Common myeloid progenitor, CD34-positive (primary cell): Measurements from ENCODE around the gene KRT80.

Experiments
- CTCF ChIA-PET: fragments of 350-600 bp; sonication (Branson Sonifier 250); formaldehyde crosslinking; loops from one replicate; lab custom pipeline; 2021; ENCODE audit warnings: antibody characterized with exemption; lab: Charles Lee
- POLR2A ChIA-PET: fragments of 350-600 bp; sonication (Branson Sonifier 250); formaldehyde crosslinking; loops from one replicate; lab custom pipeline; 2021; ENCODE audit warnings: antibody characterized with exemption; lab: Charles Lee
- DNase-seq, 3 donors: peaks; one replicate each; pipeline versions ENCODE4 v3.0.0 to v3.0.0-alpha.2; 2013
- H3K27ac ChIP-seq, 2 experiments: 1 replicate in 1 of 2; 2 replicates in 1 of 2; pipeline ENCODE4 v1.7.0; 2013; ENCODE audit warnings: inconsistent platforms in 2 of 2, low read length in 2 of 2, mild to moderate bottlenecking in 2 of 2, low read depth in 1 of 2, moderate library complexity in 1 of 2; ENCODE audit not compliant: severe bottlenecking in 2 of 2, insufficient read depth in 1 of 2, poor library complexity in 1 of 2
- H3K27me3 ChIP-seq, 5 experiments: replicated peaks in 2 of 5; 1 replicate in 3 of 5; 2 replicates in 2 of 5; pipeline versions ENCODE4 v1.6.1 to v1.7.0; 2013; ENCODE audit warnings: low read length in 4 of 5, mild to moderate bottlenecking in 2 of 5, moderate library complexity in 2 of 5, inconsistent platforms in 1 of 5; ENCODE audit not compliant: insufficient read depth in 5 of 5, control insufficient read depth in 4 of 5
- H3K36me3 ChIP-seq, 4 experiments: 1 replicate in 2 of 4; 2 replicates in 2 of 4; pipeline versions ENCODE4 v1.6.1 to v1.7.0; 2013; ENCODE audit warnings: low read length in 3 of 4, control low read depth in 1 of 4, mild to moderate bottlenecking in 1 of 4; ENCODE audit not compliant: control insufficient read depth in 4 of 4, insufficient read depth in 4 of 4
- H3K4me1 ChIP-seq, 4 experiments: 1 replicate in 3 of 4; 2 replicates in 1 of 4; pipeline versions ENCODE4 v1.6.1 to v1.7.1; 2013; ENCODE audit warnings: low read length in 3 of 4, mild to moderate bottlenecking in 3 of 4, control low read depth in 1 of 4, inconsistent platforms in 1 of 4, moderate library complexity in 1 of 4; ENCODE audit not compliant: control insufficient read depth in 4 of 4, insufficient read depth in 4 of 4; ENCODE audit errors: control extremely low read depth in 1 of 4
- H3K4me3 ChIP-seq, 7 experiments: 1 replicate in 4 of 7; 2 replicates in 3 of 7; pipeline versions ENCODE4 v1.5.1 to v1.7.0; 2013; ENCODE audit warnings: mild to moderate bottlenecking in 7 of 7, low read length in 6 of 7, moderate library complexity in 6 of 7, inconsistent platforms in 2 of 7, low read depth in 2 of 7, control low read depth in 1 of 7; ENCODE audit not compliant: insufficient read depth in 4 of 7, control insufficient read depth in 1 of 7; ENCODE audit errors: extremely low read depth in 1 of 7
- H3K9me3 ChIP-seq, 5 experiments: 1 replicate in 4 of 5; 2 replicates in 1 of 5; pipeline versions ENCODE4 v1.6.1 to v1.7.1; 2013; ENCODE audit warnings: low read length in 4 of 5, mild to moderate bottlenecking in 2 of 5, inconsistent platforms in 1 of 5, low read depth in 1 of 5, moderate library complexity in 1 of 5; ENCODE audit not compliant: control insufficient read depth in 4 of 5, insufficient read depth in 2 of 5; ENCODE audit errors: control extremely low read depth in 1 of 5
- WGBS: methylation state at CpG from one replicate; pipeline ENCODE4 v1.1.5; 2013; ENCODE audit not compliant: insufficient coverage; 5-methylcytosine and 5-hydroxymethylcytosine counted together

KRT80 gene

DNA sequence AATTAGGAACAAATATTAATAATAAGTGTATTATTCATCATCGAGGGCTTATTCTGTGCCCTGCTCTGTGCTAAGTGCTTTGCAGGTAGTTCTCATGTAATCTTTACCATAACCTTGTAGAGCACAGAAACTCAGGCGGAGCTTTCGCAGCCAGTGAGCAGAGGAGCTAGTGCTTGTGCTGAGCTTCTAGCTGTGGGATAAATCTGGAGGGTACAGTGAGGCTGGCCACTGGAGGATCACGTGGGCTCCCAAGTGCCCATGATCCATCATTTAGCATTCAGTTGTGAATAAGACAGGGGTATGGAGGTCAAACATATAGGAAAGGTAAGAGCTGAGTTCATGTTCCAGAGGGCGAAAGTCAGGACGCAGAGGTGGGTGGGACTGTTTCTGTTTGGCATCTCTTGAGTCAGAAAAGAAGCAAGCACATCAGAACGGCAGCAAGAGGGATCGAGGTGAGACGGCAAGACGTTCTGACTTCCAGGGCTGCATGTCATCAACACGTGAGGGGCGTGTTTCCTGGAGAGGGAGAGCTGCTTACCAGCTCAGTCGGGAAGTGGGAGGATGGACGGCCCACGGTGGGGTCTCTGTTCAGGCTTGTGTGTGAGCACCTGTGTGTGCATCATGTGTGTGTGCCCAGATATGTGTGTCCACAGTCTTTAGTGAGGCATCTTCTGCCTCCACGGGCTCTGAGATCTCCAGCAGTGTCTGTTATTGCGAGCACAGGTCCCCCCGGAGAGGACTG is 16.8 kb upstream of the KRT80 start:
- 85% methylated on average over 15 of the region's 18 CpGs for WGBS

GRCh38 chr12:52207895-52208294 is 16.1 kb upstream of the KRT80 start:
- ChIA-PET CTCF (interaction anchor here (0.6 to 2.8 kb wide), 6 partner anchors 9 to 120 kb away, joined by 3 to 8 read pairs (median 6); no protein-coding TSS in a partner anchor), POLR2A (interaction anchor here (0.7 kb wide), 1 partner anchor 49 kb away, joined by 3 read pairs; no protein-coding TSS in a partner anchor)
- H3K4me3 ChIP-seq: no peak overlapping the region
- 79% methylated on average over 4 of the region's 10 CpGs for WGBS
- no peaks in the 10 kb centered on the region for H3K9me3 ChIP-seq
- peaks cover 0 to 10% (median 9%) of the 10 kb centered on the region in 4 experiments for H3K4me1 ChIP-seq
- DNase-seq: no peak
- no peaks in the 10 kb centered on the region for H3K36me3 ChIP-seq
- peaks cover 0 to 11% (median 3%) of the 10 kb centered on the region in 5 experiments for H3K27me3 ChIP-seq
- no peak overlapping the region for H3K27ac ChIP-seq

More for the DNA sequence above, 16.8 kb upstream of the KRT80 start:
- ChIA-PET CTCF (interaction anchor here (1.2 to 2.8 kb wide), 5 partner anchors 10 to 119 kb away, joined by 3 to 8 read pairs (median 7); no protein-coding TSS in a partner anchor), POLR2A (interaction anchor here (0.7 kb wide), 1 partner anchor 49 kb away, joined by 3 read pairs; no protein-coding TSS in a partner anchor)
- Histone ChIP-seq H3K27ac (no peak overlapping the region), H3K9me3 (no peaks in the 10 kb centered on the region), H3K27me3 (peaks cover 0 to 11% (median 3%) of the 10 kb centered on the region in 5 experiments), H3K4me1 (peaks cover 0 to 3% (median 2%) of the 10 kb centered on the region in 4 experiments), H3K36me3 (no peaks in the 10 kb centered on the region), H3K4me3 (no peak overlapping the region)
- no peak for DNase-seq

GRCh38 chr12:52207106-52207505 is 15.3 kb upstream of the KRT80 start:
- Histone ChIP-seq H3K4me1 (peaks cover 0 to 17% (median 16%) of the 10 kb centered on the region in 4 experiments), H3K4me3 (no peak overlapping the region), H3K27me3 (peaks cover 0 to 12% (median 3%) of the 10 kb centered on the region in 5 experiments), H3K36me3 (no peaks in the 10 kb centered on the region), H3K9me3 (no peaks in the 10 kb centered on the region), H3K27ac (no peak overlapping the region)
- DNase-seq: no peak
- ChIA-PET CTCF (interaction anchor here (0.6 to 2.8 kb wide), 2 partner anchors 8 to 73 kb away, joined by 3 to 8 read pairs; no protein-coding TSS in a partner anchor), POLR2A (no interaction called here)
- 94% methylated on average over 2 of the region's 2 CpGs for WGBS

DNA sequence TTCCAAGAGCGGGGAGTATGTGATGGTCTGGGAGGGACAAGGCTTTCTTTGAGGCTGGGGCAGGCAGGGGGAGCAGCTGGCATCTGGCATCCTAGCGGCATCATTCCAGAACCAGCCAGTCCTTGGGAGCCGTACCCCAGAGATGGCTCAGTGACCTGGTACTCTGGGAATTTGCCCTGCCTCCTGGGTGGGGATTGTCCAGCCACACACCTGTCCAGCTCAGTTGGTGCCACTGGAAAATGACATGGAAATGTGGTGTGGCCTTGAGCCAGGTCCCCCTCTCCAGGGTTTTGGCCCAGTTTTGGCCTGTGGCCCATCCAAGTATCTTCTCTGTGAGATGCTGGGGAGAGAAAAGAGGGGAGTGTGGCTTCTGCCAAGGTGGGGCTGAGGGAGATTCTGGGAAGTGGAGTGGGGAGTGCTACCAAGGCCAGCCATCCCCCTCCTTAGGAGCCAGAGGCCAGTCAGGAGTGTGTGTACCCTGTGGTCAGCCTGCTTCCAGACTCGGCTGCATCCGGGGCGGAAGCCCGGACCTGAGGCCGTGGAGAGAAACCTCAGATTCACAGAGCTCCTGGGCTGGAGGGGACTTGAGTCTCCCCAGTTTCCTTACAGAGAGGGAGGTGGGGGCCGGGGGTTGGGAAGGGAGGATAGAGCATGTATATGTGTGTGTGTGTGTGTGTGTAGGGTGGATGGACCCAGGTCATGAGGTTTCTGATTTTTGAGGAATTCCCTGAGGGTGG is 14.7 kb upstream of the KRT80 start:
- no peak overlapping the region for H3K27ac ChIP-seq
- no peaks in the 10 kb centered on the region for H3K9me3 ChIP-seq
- WGBS: 93% methylated on average over 9 of the region's 9 CpGs
- no peak for DNase-seq
- CTCF ChIA-PET: interaction anchor here (0.6 to 2.8 kb wide), 4 partner anchors 8 to 36 kb away, joined by 3 to 8 read pairs (median 4); no protein-coding TSS in a partner anchor
- peaks cover 0 to 12% (median 3%) of the 10 kb centered on the region in 5 experiments for H3K27me3 ChIP-seq
- no peaks in the 10 kb centered on the region for H3K36me3 ChIP-seq
- POLR2A ChIA-PET: no interaction called here
- peaks cover 0 to 18% (median 16%) of the 10 kb centered on the region in 4 experiments for H3K4me1 ChIP-seq
- H3K4me3 ChIP-seq: no peak overlapping the region

DNA sequence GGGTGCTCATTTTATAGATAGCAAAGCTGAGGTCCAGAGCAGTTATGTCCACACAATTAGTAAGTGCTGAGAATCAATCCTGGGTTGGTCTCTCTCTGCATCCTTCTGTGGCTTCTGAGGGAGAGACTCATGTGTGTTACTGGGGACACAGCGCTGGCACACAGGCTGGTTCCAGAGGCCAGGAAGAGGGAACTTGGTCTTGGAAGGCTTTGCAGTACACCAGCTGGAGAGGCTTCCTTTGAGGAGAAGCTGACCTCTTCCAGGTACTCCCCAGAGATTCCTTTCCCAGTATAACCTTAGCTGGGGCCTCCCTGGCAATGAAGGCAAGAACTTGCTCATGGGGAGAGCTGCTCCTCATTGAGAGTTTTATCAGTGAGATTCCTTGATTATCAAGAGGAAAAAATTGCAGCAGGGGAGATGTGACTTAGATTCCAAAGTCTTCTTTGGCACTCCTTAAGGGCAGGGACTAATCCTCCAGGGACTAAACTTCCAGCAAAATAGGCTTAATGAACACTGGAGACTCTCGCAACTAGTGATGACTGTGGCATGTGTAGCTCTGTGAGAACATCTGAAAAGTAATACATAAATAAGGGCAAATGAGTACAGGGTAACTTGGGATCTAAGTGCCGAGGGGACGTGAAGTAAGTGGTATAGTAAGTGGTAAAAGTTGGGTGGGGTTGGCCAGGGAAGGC is 13.9 kb upstream of the KRT80 start:
- ChIA-PET CTCF (interaction anchor here (0.6 to 1.4 kb wide), 3 partner anchors 15 to 35 kb away, joined by 3 to 4 read pairs (median 3); no protein-coding TSS in a partner anchor), POLR2A (no interaction called here)
- Histone ChIP-seq H3K27ac (no peak overlapping the region), H3K36me3 (no peaks in the 10 kb centered on the region), H3K27me3 (peaks cover 0 to 12% (median 3%) of the 10 kb centered on the region in 5 experiments), H3K4me1 (peaks cover 0 to 18% (median 16%) of the 10 kb centered on the region in 4 experiments), H3K9me3 (no peaks in the 10 kb centered on the region), H3K4me3 (no peak overlapping the region)
- WGBS: 95% methylated on average over 2 of the region's 4 CpGs
- DNase-seq: no peak

GRCh38 chr12:52204931-52205505 is 13.2 kb upstream of the KRT80 start:
- H3K4me1 ChIP-seq: peaks cover 0 to 20% (median 16%) of the 10 kb centered on the region in 4 experiments
- CTCF ChIA-PET: interaction anchor here (0.8 to 1.4 kb wide), 4 partner anchors 8 to 35 kb away, joined by 3 to 4 read pairs (median 3); partner anchors contain the start of gene KRT80
- no peak overlapping the region for H3K27ac ChIP-seq
- POLR2A ChIA-PET: no interaction called here
- no peaks in the 10 kb centered on the region for H3K36me3 ChIP-seq
- H3K4me3 ChIP-seq: no peak overlapping the region
- WGBS: 100% methylated on average over 5 of the region's 7 CpGs
- no peaks in the 10 kb centered on the region for H3K9me3 ChIP-seq
- peaks cover 0 to 12% (median 3%) of the 10 kb centered on the region in 5 experiments for H3K27me3 ChIP-seq
- no peak for DNase-seq
